Measurements from ENCODE around the gene DPP7.
"Not testable (repeated sequence)": the region's sequence is repeated elsewhere in the genome, so short reads cannot be mapped to it uniquely, and the experiment has no call there.

Gene DPP7

DNA sequence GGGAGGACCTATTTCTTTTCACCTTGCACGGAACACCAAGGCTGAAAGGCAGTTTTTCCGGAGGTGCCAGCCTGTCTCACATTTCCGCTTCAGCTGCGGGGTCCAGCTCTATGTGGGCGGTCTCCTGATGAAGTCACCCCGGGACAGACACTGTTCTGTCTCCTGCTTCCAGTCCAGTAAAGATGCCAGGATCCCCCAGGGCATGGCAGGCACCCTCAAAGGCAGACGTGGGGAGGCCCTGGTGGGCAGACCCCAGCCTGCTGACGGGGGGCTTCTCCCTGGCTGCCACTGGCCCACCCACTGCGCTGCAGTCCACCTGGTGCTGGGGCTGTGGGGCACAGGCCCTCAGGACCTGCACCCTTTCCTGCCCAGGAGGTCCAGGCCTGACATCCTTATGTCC lies 51.7 kb downstream of the DPP7 start:
- not testable (repeated sequence) for DNase-seq (ENCODE audit: low read depth); H3K4me3 ChIP-seq (ENCODE audit: low read depth, low read length)

DNA sequence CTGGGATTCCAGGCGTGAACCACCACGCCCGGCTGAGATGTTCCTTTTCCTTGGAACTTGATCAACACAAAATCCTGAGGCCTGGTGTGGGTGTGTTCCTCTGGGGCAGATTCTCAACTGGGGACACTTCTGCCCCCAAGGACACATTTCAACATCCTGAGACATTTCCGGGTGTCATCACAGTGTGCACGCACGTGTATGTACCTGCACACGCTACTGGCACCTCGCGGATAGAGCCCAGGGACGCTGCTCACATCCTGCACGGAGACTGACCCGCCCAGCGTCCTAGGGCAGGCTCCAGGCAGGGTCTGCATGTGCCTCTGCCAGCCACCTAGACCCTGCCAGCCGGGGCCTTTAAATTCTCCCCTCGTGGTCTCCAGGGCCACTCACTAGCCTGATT lies 52.1 kb downstream of the DPP7 start:
- H3K4me3 ChIP-seq (ENCODE audit: low read depth, low read length): no peak overlapping the region
- DNase-seq (ENCODE audit: low read depth): no peak

Measured in skeletal muscle cell (primary cell).